GM19468 (cell line): ENCODE results near the gene KIF12.
"Not testable (repeated sequence)": the region's sequence is repeated elsewhere in the genome, so short reads cannot be mapped to it uniquely, and the experiment has no call there.

Experiments
- ATAC-seq: cut with Tn5 transposase; IDR thresholded peaks from one replicate; pipeline ENCODE4 v1.9.1; 2021; ENCODE audit warnings: mild to moderate bottlenecking, moderate library complexity, moderate number of reproducible peaks; ENCODE audit not compliant: unreplicated experiment; ENCODE audit errors: extremely low read depth

KIF12 gene

DNA sequence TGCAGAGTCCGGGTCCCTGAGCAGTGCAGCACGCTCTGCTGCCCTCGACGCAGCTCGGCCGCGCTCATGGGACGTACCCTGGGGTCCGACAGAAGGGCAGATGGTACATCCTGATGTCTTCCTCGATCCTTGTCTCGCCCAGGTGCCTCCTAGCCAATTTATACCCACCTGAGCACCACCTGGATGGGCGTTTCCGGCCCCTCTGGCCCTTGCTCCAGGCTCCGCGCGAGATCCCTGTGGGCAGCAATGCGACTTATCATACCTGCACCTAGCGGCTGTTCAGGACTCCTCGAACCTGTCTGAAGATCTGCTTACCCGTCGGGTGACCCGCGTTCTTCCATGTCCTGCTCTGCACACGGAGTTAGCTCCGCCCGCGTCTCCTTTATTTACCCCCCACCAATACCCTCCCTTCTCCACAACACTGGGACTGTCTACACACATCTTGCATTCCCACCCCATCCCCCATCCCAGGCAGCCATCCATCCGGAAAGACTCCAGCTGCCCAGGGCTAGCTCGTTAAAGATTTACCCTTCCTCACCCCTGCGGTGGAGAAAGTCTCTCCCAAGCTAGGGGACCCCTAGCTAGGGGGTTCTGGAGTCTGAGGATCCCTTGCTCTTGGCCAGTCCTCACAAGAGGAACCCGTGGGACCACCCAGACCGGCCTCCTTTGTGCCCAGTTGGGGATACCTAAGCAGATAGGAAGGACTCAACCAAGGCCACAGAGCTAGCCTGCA lies at the start of gene KIF12:
TSS of gene KIF12 (minus strand) at position 357 of the 733 bp plus-strand sequence. CDS start at position 341, 16 bp downstream.
- ATAC-seq = no peak

DNA sequence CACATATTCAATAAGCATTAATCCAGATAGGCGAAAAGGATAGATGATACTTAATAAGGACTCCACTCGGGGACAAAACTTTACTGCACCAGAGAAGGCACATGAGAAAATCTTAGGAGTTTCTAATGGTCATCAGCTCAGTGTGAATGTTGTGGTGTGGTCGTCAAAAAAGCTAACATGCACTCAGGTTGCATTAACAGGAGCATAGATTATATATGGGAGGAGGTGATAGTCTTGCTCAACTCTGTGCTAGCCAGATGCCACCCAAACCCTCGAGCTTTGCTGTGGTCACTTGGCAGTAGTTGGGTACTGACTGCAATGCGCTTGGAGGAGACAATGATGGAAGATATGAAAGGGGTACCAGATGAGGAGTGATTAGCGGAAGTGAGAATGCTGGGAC lies 47.6 kb upstream of the KIF12 start:
- no peak for ATAC-seq

DNA sequence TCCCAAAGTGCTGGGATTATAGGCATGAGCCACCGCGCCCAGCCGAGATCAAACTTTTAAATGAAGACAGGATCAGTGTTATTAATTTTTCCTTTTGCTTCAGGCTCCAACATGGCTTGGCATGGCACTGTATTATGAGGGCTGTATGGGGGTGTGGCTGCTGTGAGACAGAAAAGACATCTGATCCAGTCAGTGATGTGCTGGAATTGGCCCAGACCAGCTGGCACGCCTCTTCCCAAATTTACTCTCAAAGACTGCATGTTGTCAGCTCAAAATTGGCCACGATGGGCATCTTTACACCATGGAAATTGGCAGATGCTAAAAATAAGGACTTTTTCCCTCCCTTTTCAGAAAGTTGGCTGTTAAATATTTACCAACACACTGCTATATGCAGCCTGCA lies 44.1 kb upstream of the KIF12 start:
- ATAC-seq = no peak

DNA sequence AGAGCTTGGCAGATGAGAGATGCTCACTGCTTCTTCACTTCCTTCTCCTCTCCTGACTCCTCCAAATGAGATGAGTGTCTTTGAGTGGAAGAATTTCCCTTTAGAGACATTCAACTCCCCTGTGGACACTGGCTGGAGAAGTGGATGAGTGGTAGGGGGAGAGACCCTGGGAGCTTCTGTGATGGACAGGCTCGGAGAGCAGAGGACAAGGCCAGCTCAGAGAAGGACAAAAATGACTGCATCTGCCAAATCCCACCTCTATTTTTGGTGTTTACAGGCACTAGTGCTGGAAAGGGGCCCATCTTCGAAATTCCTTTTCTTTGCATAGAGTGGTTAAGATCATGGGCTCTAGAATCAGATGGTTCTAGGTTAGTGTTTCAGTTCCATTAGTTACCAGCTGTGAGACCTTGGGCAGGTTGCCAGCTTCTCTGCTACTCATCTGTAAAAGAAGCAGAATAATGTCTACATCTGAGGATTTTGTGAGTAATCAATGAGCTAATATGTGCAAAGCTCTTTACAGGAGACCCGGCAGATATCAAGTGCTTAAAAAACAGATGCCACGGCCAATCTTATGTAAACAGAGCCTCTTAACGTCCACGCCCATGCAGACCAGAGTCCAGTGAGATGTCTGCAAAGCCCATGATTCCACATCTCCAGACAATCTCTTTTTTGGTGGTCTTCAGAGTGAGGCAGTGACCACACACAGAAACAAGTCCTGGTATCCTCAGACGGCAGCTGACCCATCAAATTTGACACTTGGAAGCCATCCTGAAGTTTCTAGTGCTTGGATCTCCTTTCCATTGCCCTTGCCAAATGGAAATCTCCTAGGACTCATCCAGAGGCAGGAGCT lies 42.7 kb upstream of the KIF12 start:
- ATAC-seq = no peak

DNA sequence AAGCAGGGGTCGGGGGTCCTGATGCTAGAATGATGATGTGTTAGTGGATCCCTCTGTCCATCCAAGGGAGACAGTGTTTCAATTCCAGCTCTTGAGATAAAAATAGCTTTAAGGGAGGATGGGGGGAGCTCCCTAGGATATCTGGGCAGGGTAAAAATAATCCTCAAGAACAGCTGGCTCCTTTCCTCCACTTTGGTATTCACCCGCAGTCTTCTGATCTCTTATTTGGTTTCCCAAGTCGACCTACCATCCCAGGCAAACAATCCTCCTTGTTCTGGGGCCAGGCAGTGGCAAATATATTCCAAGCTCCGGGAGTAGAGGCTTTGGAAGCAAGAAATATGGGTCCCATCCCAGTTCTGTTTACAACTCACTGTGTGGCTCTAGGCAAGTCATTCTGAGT lies 41.8 kb upstream of the KIF12 start:
- no peak for ATAC-seq

DNA sequence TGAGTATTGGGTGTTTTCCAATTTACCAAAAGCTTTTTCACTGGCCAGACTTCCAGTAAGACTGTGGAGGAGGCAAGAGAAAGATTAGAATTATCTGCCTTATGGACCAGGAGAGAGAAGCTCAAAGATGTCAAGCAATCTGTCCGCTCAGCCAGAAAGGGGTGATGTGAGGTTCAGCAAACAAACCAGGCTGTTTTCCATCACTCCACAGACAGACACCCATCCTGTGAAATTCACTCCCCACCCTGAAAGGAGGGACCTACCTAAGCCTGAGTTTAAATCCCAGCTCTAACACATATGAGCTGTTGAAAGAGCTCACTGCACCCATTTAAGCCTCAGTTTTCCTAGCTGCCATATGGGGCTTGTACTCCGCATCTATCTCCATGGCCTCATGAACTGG lies 41.3 kb upstream of the KIF12 start:
- ATAC-seq = no peak

DNA sequence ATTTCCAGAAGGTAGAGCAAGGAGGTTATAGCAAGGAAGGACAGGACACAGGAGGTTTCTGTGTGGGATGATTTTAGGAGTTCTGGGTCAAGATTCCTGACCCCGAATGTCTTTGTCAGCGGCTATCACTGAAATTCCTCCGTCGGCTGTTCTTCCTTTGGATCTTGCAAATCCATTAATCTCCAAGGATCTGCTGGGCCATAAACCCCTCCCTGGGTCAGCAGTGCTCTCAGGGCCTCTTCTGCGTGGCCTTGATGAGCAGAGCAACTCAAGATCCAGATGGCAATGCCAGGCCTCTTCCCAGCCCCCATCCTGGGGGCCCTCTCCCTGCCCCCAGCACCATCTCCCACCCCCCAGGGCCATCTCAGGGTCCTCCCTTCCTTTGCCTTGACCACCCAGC lies 40.0 kb upstream of the KIF12 start:
- ATAC-seq = no peak

DNA sequence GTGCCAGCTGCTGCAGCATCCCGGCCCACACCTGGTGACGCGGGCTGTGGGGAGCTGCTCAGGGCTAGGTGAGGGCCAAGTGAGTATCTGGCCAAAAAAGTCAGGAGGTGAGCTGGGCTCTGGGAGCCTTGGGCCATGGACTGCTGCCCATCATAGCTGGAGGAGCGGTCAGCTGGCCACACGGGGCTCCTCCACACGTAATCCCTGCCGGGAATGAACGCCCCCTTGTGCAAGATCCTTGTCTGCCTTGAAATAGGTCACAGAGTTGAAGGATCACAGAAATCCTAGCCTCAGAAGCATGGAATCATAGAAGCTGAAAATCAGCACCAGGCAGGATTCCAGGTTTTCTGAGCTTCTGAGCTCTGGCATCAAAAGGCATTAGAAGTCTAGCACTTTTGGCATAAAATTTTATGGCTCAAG lies 39.5 kb upstream of the KIF12 start:
- no peak for ATAC-seq

DNA sequence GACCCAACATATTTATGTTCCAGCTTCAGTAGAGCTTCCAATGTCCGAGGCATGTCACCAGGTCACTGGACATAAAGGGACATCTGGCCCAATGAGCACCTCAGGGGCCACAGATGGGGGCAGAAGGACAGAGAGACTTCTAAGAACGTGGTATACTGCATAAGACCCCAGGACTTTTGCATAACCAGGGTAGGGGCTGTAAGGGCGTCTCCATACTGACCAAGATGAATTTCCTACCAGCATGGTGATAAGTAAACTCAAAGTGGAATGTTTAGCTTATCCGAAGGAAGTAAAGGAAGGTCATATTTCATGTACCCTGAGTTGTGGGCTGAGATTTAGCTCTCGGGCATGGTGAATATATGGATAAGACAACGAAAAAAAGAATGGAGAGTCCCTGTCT lies 38.7 kb upstream of the KIF12 start:
- ATAC-seq = no peak

DNA sequence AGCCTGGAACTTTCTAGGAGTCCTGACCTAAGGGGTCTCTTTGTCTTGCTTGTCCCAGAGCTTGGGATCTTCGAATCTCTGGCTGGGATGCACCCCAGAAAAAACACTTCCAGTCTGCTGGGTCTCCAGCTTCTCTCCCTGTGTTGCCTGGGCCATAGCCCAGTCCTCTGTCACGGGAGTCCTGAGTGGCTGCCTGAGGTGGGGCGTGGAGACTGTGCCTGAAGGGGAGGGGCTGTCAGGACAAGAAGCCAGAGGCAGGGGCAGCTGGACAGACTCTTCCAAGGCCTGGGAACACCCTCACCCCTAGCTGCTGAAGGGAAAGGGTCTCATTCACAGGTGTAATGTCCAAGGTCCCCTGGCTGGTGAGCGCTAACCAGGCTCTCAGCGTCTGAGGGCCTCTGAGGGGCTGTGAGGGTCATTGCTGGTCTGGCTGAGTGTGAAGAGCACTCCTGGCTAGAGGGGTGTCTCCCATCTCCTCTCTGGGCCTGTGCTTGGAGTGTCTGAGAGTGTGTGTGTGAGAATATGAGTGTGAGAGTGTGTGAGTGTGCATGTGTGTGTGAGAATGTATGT lies 35.8 kb upstream of the KIF12 start:
- ATAC-seq = no peak

GRCh38 chr9:114132550-114132918 lies 33.4 kb upstream of the KIF12 start:
- ATAC-seq = no peak

- ATAC-seq = no peak
Measured at GRCh38 chr9:114131808-114132549, 32.9 kb upstream of the KIF12 start.

GRCh38 chr9:114130624-114131277 lies 31.7 kb upstream of the KIF12 start:
- no peak for ATAC-seq

GRCh38 chr9:114130141-114130540 lies 31.0 kb upstream of the KIF12 start:
- no peak for ATAC-seq

DNA sequence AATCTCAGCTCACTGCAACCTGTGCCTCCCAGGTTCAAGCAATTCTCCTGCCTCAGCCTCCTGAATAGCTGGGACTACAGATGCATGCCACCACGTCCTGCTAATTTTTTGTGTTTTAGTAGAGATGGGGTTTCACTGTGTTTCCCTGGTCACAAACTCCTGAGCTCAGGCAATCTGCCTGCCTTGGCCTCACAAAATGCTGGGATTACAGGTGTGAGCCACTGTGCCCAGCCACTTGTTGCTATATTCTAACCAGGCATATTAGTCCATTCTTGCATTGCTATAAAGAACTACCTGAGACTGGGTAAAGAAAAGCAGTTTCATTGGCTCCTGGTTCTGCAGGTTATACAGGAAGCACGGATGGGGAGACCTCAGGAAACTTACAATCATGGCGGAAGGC lies 29.7 kb upstream of the KIF12 start:
- not testable (repeated sequence) for ATAC-seq

- ATAC-seq = no peak
Measured at GRCh38 chr9:114126247-114127060, 27.4 kb upstream of the KIF12 start.

- ATAC-seq = no peak
Measured at GRCh38 chr9:114125476-114126013, 26.5 kb upstream of the KIF12 start.

DNA sequence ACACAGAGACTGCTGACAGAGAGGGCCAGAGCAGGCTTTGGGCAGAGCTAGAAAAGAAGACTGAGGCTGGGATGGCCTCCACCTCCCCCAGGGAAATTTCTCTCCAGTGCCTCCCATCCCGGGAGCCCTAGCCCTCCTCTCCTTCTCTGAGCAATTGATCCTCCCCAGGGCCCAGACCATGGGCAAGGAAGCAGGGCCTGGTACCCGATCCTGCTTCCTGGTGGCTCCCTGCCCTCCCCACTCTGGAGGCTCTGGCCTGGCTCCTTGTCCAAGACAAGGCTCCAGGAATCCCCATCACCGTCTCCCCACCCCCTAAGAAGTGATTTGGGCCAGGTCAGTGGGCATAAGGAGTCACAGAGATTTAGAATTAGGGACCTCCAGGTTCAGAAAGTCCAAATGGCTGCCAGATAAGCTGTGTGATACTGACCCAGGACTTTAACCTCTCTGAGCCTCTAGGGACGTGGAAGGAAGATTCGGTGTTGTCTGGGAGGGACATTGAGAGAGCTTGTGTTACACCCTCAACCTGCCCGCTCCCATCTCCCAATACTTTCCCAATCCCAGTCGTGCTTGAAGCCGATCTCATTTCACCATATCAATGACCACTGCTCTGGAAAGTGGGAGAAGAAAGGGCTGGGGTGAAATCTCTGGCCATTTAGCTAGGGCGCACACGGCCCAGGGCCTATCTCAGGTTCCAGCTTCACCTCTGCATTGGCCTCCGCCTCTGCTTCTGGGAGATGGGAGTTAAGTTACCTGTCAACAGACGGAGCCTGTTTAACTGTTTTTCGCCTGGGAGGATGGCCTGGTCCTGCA lies 25.8 kb upstream of the KIF12 start:
- ATAC-seq = no peak
